K562 (cell line): ENCODE data around the gene FUT6. TPM values are rescaled to one million over a fixed set of nuclear protein-coding genes. Genes with fewer than 3 reads are reported as not detected.
A peak's percentile ranks its signal among the peaks of the same experiment; 100 is the strongest.

Experiments used
- MEF2D ChIP-seq: conservative IDR thresholded peaks from 2 replicates; pipeline ENCODE4 v1.6.1; 2016; ENCODE audit warnings: low read depth, missing genetic modification characterization, missing compliant biosample characterization
- PTRF ChIP-seq: fragments of 450-650 bp; IDR thresholded peaks from 2 replicates; pipeline ENCODE4 v1.6.1; 2016; ENCODE audit warnings: mild to moderate bottlenecking, missing genetic modification characterization, missing compliant biosample characterization
- RAD21 ChIP-seq, 2 experiments: fragments of 250-450 bp in 1 of 2; fragments of 450-650 bp in 1 of 2; sonication (Bioruptor Pico) in 1 of 2; formaldehyde crosslinking in 1 of 2; IDR thresholded peaks in 1 of 2; conservative IDR thresholded peaks in 1 of 2; 2 replicates each; pipeline versions ENCODE4 v1.4.0 to v1.8.0; 2020 to 2022; ENCODE audit warnings: mild to moderate bottlenecking in 2 of 2, moderate library complexity in 1 of 2
- RERE ChIP-seq: sonication (generic); formaldehyde crosslinking; IDR thresholded peaks from 2 replicates; pipeline ENCODE4 v1.8.0; 2023; ENCODE audit warnings: missing genetic modification reagents, mild to moderate bottlenecking, borderline replicate concordance
- ZBTB9 ChIP-seq: fragments of 450-650 bp; formaldehyde crosslinking; IDR thresholded peaks from 2 replicates; pipeline ENCODE4 v1.4.0; 2020; ENCODE audit warnings: mild to moderate bottlenecking, moderate library complexity
- polyA plus RNA-seq, 8 experiments: library from polyadenylated mRNA; depleted of rRNA in 4 of 8; stranded (reverse) in 5 of 8; unstranded in 3 of 8; fragments of >200 nt; fragmentation: Nextera tagmentation in 2 of 8; fragmentation: Illumina TruSeq in 1 of 8; extraction: Ambion mirVana in 2 of 8; extraction: Trizol in 1 of 8; gene quantifications; 2 replicates each; pipeline versions ENCODE4 v1.2.1 to v1.2.3, GENCODE V29; 2011 to 2014; ENCODE audit warnings: inconsistent platforms in 1 of 8, missing spikeins in 1 of 8
- total RNA-seq, 7 experiments: library from RNA; depleted of rRNA in 6 of 7; stranded (reverse); fragments of >200 nt in 6 of 7; fragmentation: Illumina TruSeq in 2 of 7; extraction: Trizol in 2 of 7; gene quantifications; 2 replicates each; pipeline versions ENCODE4 v1.2.1 to v1.2.3, GENCODE V29; 2011 to 2021; ENCODE audit warnings: low replicate concordance in 1 of 7
- TF ChIP-seq, protein P1 (sequence below), 2 experiments: fragments of 450-650 bp; formaldehyde crosslinking in 1 of 2; IDR thresholded peaks; 2 replicates each; pipeline versions ENCODE4 v1.4.0 to v1.6.1; 2014 to 2020; ENCODE audit warnings: mild to moderate bottlenecking in 2 of 2, borderline replicate concordance in 1 of 2, low read depth in 1 of 2
- TF ChIP-seq, protein P2 (sequence below): fragments of 450-650 bp; formaldehyde crosslinking; IDR thresholded peaks from 2 replicates; pipeline ENCODE4 v1.4.0; 2020; ENCODE audit warnings: mild to moderate bottlenecking, moderate library complexity

FUT6 gene
- total and polyA plus RNA-seq, 9 of the 15 experiments (the other 6 are each of a cell fraction or from before 2014, with no cell fraction given) = 0.04 TPM; not detected in 8

- TF ChIP-seq RERE (no peak), RAD21 (CRISPR knock-in tag; conservative IDR thresholded peaks at IDR 0.05 in 1 of 2, IDR thresholded peaks at IDR 0.05 in 1 of 2) (no peak), ZBTB9 (CRISPR knock-in tag) (peak; percentile 96), MEF2D (tag) (peak; percentile 77; the same call in 1 of the 2 replicates), PTRF (no peak)
- TF ChIP-seq, protein P1, sequence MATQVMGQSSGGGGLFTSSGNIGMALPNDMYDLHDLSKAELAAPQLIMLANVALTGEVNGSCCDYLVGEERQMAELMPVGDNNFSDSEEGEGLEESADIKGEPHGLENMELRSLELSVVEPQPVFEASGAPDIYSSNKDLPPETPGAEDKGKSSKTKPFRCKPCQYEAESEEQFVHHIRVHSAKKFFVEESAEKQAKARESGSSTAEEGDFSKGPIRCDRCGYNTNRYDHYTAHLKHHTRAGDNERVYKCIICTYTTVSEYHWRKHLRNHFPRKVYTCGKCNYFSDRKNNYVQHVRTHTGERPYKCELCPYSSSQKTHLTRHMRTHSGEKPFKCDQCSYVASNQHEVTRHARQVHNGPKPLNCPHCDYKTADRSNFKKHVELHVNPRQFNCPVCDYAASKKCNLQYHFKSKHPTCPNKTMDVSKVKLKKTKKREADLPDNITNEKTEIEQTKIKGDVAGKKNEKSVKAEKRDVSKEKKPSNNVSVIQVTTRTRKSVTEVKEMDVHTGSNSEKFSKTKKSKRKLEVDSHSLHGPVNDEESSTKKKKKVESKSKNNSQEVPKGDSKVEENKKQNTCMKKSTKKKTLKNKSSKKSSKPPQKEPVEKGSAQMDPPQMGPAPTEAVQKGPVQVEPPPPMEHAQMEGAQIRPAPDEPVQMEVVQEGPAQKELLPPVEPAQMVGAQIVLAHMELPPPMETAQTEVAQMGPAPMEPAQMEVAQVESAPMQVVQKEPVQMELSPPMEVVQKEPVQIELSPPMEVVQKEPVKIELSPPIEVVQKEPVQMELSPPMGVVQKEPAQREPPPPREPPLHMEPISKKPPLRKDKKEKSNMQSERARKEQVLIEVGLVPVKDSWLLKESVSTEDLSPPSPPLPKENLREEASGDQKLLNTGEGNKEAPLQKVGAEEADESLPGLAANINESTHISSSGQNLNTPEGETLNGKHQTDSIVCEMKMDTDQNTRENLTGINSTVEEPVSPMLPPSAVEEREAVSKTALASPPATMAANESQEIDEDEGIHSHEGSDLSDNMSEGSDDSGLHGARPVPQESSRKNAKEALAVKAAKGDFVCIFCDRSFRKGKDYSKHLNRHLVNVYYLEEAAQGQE (IDR thresholded peaks at IDR 0.05; ENCODE audit: borderline replicate concordance) = peak; percentile 69; the same call in 1 of the 2 replicates
- TF ChIP-seq, protein P1 (CRISPR knock-in tag; IDR thresholded peaks at IDR 0.05; ENCODE audit: low read depth) = no peak
- TF ChIP-seq, protein P2, sequence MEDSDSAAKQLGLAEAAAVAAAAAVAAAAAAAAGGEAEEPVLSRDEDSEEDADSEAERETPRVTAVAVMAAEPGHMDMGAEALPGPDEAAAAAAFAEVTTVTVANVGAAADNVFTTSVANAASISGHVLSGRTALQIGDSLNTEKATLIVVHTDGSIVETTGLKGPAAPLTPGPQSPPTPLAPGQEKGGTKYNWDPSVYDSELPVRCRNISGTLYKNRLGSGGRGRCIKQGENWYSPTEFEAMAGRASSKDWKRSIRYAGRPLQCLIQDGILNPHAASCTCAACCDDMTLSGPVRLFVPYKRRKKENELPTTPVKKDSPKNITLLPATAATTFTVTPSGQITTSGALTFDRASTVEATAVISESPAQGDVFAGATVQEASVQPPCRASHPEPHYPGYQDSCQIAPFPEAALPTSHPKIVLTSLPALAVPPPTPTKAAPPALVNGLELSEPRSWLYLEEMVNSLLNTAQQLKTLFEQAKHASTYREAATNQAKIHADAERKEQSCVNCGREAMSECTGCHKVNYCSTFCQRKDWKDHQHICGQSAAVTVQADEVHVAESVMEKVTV (CRISPR knock-in tag) = no peak
These were observed 40.0 kb downstream of the FUT6 start (continued) for GRCh38 chr19:5799247-5800241.
